Tibial nerve (tissue), 4 donors: ENCODE results near the gene PLPPR3.

Source experiments
- EP300 ChIP-seq, 2 donors: sonication (generic); formaldehyde crosslinking; IDR thresholded peaks; one replicate each; pipeline ENCODE4 v1.6.1; 2017; ENCODE audit warnings: antibody characterized with exemption in 2 of 2, mild to moderate bottlenecking in 1 of 2
- TF ChIP-seq, protein P1 (sequence below), 5 experiments: fragments of 200-600 bp in 3 of 5; fragments of 450-650 bp in 2 of 5; sonication (generic) in 3 of 5; IDR thresholded peaks; one replicate each; pipeline ENCODE4 v1.5.1; 2016 to 2019; ENCODE audit warnings: antibody characterized with exemption in 5 of 5, mild to moderate bottlenecking in 3 of 5, moderate library complexity in 2 of 5

DNA sequence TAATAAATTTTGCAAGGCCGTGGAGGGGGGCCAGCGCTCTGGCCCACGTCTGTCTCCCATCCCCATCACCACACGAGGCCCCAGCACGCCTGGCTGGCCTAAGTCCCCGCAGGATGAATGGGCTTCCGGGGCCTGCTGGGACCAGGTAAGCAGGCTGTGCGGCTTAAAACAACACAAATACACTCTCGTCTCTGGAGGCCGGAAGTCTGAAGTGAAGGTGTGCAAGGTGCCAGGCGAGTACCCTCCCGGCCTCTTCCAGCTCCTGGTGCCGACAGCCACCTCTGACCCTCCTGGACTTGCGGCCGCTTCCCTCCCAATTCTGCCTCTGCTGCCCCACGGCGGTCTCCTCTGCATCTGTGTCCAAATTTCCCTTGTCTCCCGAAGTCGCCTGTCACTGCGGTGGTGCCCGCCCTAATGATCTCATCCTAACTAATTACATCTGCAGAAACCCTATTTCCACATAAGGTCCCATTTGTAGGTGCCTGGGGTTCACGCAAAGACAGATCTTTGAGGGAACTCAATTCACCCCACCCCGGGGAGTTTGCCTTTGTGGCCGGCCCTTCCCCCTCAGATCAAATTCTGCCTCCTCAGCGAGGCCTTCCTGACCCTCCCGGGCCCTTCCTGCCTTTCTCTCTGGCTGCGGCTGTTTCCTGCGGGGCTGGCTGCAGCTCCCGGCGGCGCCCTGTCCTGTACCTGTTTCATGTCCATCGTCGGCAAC is 32.6 kb downstream of the PLPPR3 start:
- TF ChIP-seq, protein P1, sequence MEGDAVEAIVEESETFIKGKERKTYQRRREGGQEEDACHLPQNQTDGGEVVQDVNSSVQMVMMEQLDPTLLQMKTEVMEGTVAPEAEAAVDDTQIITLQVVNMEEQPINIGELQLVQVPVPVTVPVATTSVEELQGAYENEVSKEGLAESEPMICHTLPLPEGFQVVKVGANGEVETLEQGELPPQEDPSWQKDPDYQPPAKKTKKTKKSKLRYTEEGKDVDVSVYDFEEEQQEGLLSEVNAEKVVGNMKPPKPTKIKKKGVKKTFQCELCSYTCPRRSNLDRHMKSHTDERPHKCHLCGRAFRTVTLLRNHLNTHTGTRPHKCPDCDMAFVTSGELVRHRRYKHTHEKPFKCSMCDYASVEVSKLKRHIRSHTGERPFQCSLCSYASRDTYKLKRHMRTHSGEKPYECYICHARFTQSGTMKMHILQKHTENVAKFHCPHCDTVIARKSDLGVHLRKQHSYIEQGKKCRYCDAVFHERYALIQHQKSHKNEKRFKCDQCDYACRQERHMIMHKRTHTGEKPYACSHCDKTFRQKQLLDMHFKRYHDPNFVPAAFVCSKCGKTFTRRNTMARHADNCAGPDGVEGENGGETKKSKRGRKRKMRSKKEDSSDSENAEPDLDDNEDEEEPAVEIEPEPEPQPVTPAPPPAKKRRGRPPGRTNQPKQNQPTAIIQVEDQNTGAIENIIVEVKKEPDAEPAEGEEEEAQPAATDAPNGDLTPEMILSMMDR (IDR thresholded peaks at IDR 0.05): no peak
- TF ChIP-seq EP300 (IDR thresholded peaks at IDR 0.05): no peak
